Smooth muscle cell (in vitro differentiated cells): ENCODE results near the gene PAQR8. TPM values are rescaled to one million over a fixed set of nuclear protein-coding genes. Genes with fewer than 3 reads are reported as not detected.

Experiments used
- DNase-seq: peaks from one replicate; lab custom pipeline; 2025; ENCODE audit not compliant: unreplicated experiment; lab: John Stamatoyannopoulos, UW
- H2AFZ ChIP-seq: fragments of 200-600 bp; sonication (generic); 2 replicates; pipeline ENCODE4 v1.6.0; 2016; ENCODE audit warnings: antibody characterized with exemption, low read depth, mild to moderate bottlenecking
- H3F3A ChIP-seq: fragments of 200-600 bp; sonication (generic); 2 replicates; pipeline ENCODE4 v1.6.0; 2017; ENCODE audit warnings: antibody characterized with exemption, low read depth
- H3K27ac ChIP-seq: fragments of 200-600 bp; sonication (generic); 2 replicates; pipeline ENCODE4 v1.5.1; 2016; ENCODE audit warnings: low read depth, mild to moderate bottlenecking
- H3K27me3 ChIP-seq: fragments of 200-600 bp; sonication (generic); 2 replicates; pipeline ENCODE4 v1.6.1; 2016; ENCODE audit warnings: low read depth, mild to moderate bottlenecking
- H3K36me3 ChIP-seq: fragments of 200-600 bp; sonication (generic); 2 replicates; pipeline ENCODE4 v1.5.1; 2016; ENCODE audit warnings: low read depth
- H3K4me1 ChIP-seq: fragments of 200-600 bp; sonication (generic); 2 replicates; pipeline ENCODE4 v1.5.1; 2016; ENCODE audit warnings: low read depth
- H3K4me2 ChIP-seq: fragments of 200-600 bp; sonication (generic); 2 replicates; pipeline ENCODE4 v1.6.0; 2016; ENCODE audit warnings: mild to moderate bottlenecking
- H3K4me3 ChIP-seq: fragments of 200-600 bp; sonication (generic); 2 replicates; pipeline ENCODE4 v1.5.1; 2016; ENCODE audit warnings: mild to moderate bottlenecking
- H3K79me2 ChIP-seq: fragments of 200-600 bp; sonication (generic); 2 replicates; pipeline ENCODE4 v1.6.0; 2016; ENCODE audit warnings: low read depth, mild to moderate bottlenecking
- H3K9ac ChIP-seq: fragments of 200-600 bp; sonication (generic); 2 replicates; pipeline ENCODE4 v1.6.0; 2016; ENCODE audit warnings: low read depth
- H3K9me3 ChIP-seq: fragments of 200-600 bp; sonication (generic); replicated peaks from 2 replicates; pipeline ENCODE4 v1.5.1; 2016; ENCODE audit warnings: low read depth
- H4K20me1 ChIP-seq: fragments of 200-600 bp; sonication (generic); 2 replicates; pipeline ENCODE4 v1.6.0; 2016; ENCODE audit warnings: low read depth
- WGBS: methylation state at CpG from one replicate; pipeline ENCODE4 v1.1.7; 2016; ENCODE audit warnings: low lambda C conversion rate; 5-methylcytosine and 5-hydroxymethylcytosine counted together
- polyA plus RNA-seq: library from polyadenylated mRNA; unstranded; fragments of >200 nt; fragmentation: Nextera tagmentation; extraction: Ambion mirVana; gene quantifications from 2 replicates; pipeline ENCODE4 v1.2.1, GENCODE V29; 2016
- total RNA-seq: library from RNA; depleted of rRNA; stranded (reverse); fragments of >200 nt; gene quantifications from 2 replicates; pipeline ENCODE4 v1.2.3, GENCODE V29; 2014
- TF ChIP-seq, protein P1 (sequence below): fragments of 200-600 bp; sonication (generic); IDR thresholded peaks from 2 replicates; pipeline ENCODE4 v1.5.1; 2017; ENCODE audit warnings: borderline replicate concordance, mild to moderate bottlenecking, antibody characterized with exemption; ENCODE audit not compliant: insufficient read depth, poor library complexity, severe bottlenecking

The PAQR8 gene
- total and polyA plus RNA-seq, 2 experiments from 2014 or later: 4.3 to 6.1 TPM

DNA sequence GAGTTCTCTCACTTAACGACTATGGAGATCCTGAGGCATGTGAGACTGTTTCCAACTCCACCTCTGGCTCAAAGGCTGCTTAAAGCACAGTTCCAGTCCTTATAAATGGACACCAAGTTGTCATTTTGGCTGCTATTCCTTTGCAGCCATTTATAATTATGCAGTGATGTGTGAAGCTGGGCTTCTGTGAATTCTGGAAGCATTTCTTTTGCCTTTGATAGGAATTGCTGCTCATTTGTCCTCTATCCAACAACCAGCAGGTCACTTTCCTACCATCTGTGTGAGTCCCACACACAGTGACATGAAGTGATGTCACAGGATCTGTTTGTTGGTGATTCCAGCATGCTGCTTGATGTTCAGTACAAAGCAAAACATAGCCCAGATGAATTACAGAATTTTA is 29.6 kb downstream of the PAQR8 start:
- TF ChIP-seq, protein P1, sequence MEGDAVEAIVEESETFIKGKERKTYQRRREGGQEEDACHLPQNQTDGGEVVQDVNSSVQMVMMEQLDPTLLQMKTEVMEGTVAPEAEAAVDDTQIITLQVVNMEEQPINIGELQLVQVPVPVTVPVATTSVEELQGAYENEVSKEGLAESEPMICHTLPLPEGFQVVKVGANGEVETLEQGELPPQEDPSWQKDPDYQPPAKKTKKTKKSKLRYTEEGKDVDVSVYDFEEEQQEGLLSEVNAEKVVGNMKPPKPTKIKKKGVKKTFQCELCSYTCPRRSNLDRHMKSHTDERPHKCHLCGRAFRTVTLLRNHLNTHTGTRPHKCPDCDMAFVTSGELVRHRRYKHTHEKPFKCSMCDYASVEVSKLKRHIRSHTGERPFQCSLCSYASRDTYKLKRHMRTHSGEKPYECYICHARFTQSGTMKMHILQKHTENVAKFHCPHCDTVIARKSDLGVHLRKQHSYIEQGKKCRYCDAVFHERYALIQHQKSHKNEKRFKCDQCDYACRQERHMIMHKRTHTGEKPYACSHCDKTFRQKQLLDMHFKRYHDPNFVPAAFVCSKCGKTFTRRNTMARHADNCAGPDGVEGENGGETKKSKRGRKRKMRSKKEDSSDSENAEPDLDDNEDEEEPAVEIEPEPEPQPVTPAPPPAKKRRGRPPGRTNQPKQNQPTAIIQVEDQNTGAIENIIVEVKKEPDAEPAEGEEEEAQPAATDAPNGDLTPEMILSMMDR: no peak
- Histone ChIP-seq H3K9ac (no peak overlapping the region), H3K79me2 (no peaks in the 10 kb centered on the region), H3K36me3 (no peaks in the 10 kb centered on the region), H3K27me3 (no peaks in the 10 kb centered on the region), H3K4me3 (no peak overlapping the region), H2AFZ (no peak overlapping the region), H3K4me1 (peaks cover 9% of the 10 kb centered on the region), H3K9me3 (no peaks in the 10 kb centered on the region), H3K4me2 (no peak overlapping the region), H4K20me1 (no peaks in the 10 kb centered on the region), H3K27ac (no peak overlapping the region), H3F3A (peaks cover 10% of the 10 kb centered on the region)
- DNase-seq: no peak
- WGBS: 83% methylated on average over 1 of the region's 1 CpG

DNA sequence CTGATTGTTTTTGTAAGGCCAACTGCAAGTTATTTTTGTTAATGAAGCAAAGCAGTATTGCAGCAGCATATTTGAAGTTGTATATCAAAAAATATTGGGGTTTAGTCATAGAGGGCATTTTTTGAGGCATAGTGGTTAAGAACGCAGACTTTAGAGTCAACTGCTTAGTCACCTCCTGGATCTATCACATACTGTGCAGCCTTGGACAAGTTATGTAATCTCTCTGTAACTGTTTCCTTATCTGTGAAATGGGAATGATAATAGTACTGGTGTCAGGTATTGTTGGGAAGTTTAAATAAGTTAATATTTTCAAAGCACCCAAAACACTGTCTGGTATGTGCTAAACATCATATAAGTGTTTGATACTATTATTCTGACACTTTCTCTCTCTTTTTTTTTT is 31.0 kb downstream of the PAQR8 start:
- TF ChIP-seq, protein P1: no peak
- Histone ChIP-seq H3K4me2 (no peak overlapping the region), H3K4me3 (no peak overlapping the region), H4K20me1 (no peaks in the 10 kb centered on the region), H3K9ac (no peak overlapping the region), H2AFZ (no peak overlapping the region), H3K4me1 (peaks cover 9% of the 10 kb centered on the region), H3K27ac (no peak overlapping the region), H3K27me3 (no peaks in the 10 kb centered on the region), H3K79me2 (no peaks in the 10 kb centered on the region), H3K36me3 (no peaks in the 10 kb centered on the region), H3F3A (peaks cover 10% of the 10 kb centered on the region), H3K9me3 (no peaks in the 10 kb centered on the region)
- 26% methylated on average over 1 of the region's 1 CpG for WGBS
- no peak for DNase-seq

DNA sequence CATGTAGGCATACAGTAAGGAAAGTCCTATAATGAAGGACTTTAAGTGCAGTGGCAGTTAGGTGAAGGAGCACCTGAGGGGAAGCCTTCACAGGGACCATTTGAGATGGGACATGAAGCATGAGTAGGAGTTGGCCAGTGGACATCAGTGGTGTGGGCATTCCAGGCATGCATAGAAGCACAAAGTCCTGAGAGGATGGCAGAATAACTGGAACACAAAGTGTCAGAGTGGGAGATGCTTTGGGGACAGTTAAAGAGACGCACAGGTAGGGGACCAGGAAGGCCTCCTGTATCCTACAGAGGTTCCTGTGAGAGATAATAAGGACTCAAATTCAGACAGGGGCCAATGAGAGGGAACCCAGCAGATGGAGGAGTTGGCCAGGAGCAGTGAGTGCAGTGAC is 31.8 kb downstream of the PAQR8 start:
- no peaks in the 10 kb centered on the region for H3K9me3 ChIP-seq
- no peaks in the 10 kb centered on the region for H3K79me2 ChIP-seq
- H3K27ac ChIP-seq: no peak overlapping the region
- no peak overlapping the region for H3K4me2 ChIP-seq
- 92% methylated on average over 1 of the region's 1 CpG for WGBS
- TF ChIP-seq, protein P1: no peak
- no peaks in the 10 kb centered on the region for H3K36me3 ChIP-seq
- H3K4me3 ChIP-seq: no peak overlapping the region
- H3K9ac ChIP-seq: no peak overlapping the region
- no peak for DNase-seq
- no peaks in the 10 kb centered on the region for H4K20me1 ChIP-seq
- no peaks in the 10 kb centered on the region for H3K27me3 ChIP-seq
- H3F3A ChIP-seq: peaks cover 10% of the 10 kb centered on the region
- peaks cover 9% of the 10 kb centered on the region for H3K4me1 ChIP-seq
- H2AFZ ChIP-seq: no peak overlapping the region

DNA sequence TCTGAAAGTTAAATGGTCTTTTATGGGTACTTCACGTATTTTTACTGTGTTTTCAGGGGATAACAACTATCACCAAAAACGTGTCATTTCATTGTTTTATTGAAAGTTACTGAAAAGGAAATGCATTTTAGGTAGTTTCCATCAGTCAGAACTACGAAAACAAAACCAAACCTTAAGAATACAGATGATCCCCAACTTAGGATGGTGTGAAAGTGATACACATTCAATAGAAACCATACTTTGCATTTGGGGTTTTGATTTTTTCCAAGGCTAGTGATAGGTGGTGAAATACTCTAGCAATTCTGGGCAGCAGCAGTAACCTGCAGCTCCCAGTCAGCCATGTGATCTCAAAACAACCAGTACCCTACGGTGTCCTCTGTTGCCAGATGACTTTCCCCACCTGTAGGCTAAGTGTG is 32.3 kb downstream of the PAQR8 start:
- Histone ChIP-seq H3K27ac (no peak overlapping the region), H3K9ac (no peak overlapping the region), H3K4me3 (no peak overlapping the region), H3K79me2 (no peaks in the 10 kb centered on the region), H2AFZ (no peak overlapping the region), H3K9me3 (no peaks in the 10 kb centered on the region), H3F3A (peaks cover 10% of the 10 kb centered on the region), H3K27me3 (no peaks in the 10 kb centered on the region), H4K20me1 (no peaks in the 10 kb centered on the region), H3K36me3 (no peaks in the 10 kb centered on the region), H3K4me1 (peaks cover 9% of the 10 kb centered on the region), H3K4me2 (no peak overlapping the region)
- DNase-seq: no peak
- TF ChIP-seq, protein P1: no peak
- 82% methylated on average over 4 of the region's 4 CpGs for WGBS
